HS-27A (cell line): ENCODE results near the gene IL32.

Experiments used
- DNase-seq: peaks from one replicate; pipeline ENCODE4 v3.0.0-alpha.2; 2012; ENCODE audit warnings: low read depth, missing footprints

Gene IL32

DNA sequence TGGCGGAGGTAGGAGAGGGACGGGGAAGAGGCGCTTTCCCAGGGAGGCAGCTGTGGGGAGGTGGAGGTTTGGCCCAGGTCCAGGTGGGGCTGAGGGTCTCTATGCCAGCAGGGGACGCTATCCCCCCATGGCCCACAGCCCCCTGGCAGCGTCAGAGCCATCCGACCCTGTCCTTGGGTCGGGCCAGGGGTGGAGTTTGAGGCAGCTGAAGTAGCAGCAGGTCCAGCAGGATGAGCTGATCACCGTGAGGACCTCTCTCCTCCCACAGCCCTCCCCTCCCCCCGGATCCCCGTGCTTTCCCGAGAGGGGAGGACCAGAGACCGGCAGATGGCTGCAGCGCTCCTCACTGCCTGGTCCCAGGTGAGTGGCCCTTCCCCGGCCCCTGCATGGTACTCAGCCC lies 50.1 kb downstream of the IL32 start:
- no peak for DNase-seq

DNA sequence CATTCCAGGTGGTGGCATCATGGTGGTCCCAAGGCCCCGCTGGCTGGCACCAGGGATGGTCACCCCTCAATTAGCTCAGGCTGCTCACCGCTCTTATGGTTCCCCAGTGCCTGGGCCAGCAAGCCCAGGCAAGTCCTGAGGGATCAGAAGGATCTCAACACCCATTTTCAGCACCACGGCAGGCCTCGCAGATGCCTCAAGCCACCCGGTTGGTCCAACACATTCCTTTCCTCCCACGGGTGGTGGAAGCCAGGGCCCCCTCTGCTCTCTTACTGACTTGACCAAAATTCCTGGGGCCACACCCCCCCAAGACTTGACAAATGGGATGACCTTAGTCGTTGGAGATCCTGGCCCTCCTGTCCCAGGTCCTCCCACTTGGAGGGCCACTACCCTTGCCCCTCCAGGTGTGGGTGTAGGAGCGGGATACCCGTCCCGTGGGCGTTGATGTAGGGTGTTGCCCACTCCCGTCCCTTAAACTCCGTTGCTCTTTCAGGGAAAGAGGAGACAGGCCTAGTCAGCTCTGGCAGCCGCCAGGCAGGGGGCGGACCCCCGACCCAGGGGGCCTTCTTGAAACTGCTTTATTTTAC lies 52.9 kb downstream of the IL32 start:
- DNase-seq = no peak

DNA sequence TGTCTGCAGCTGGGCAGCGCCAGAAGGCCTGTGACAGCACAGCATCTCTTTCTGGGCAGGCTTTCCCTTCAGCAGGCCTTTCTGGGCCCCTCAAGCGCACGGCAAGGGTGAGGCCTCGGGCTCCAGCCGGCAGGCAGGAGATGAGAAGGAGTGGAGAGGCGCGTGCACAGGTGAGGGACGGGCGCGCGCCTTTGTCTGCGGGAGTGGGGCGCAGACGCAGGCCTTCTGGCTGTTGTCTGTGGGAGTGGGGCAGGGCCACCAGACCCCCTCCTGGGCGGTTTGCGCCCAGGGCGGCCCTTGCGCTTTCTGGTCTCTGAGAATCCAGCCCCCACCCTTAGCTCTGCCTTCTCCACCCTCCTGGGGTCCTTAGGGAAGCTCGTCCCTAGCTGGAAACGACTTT lies 53.4 kb downstream of the IL32 start:
- DNase-seq = no peak
